ENCODE data around the gene VWA8. TPM values are rescaled to one million over a fixed set of nuclear protein-coding genes. Genes with fewer than 3 reads are reported as not detected.

VWA8 gene
- total RNA-seq, 1 experiment from 2014 or later, result 22.6 TPM

DNA sequence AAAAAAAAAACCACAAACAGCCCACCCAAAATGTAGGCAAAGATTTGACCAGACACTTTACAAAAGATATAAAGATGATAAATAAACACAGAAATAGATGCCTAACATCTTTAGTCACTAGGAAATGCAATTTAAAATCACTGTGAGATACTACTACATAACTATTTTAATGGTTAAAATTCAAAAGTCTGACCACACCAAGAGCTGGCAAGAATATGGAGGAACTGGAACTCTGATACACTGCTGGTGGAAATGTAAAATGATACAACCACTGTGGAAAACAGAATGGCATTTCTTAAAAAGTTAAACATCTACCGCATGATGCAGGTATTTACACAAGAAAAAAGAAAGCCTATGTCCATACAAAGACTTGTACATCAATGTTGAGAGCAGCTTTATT lies 26.8 kb downstream of the VWA8 start:
- Histone ChIP-seq H3K79me2 (ENCODE audit: insufficient read depth, low read length) (peaks cover 49% of the 10 kb centered on the region), H2AFZ (ENCODE audit: low read depth, low read length, poor library complexity, severe bottlenecking) (no peak overlapping the region), H3K27me3 (ENCODE audit: insufficient read depth, low read length) (no peaks in the 10 kb centered on the region), H4K20me1 (ENCODE audit: insufficient read depth) (peaks cover 4% of the 10 kb centered on the region; the same call in 1 of the 2 replicates), H3K36me3 (ENCODE audit: control insufficient read depth in 1 of 2, insufficient read depth in 2 of 2, low read length in 2 of 2) (no peaks in the 10 kb centered on the region), H3K9me2 (ENCODE audit: insufficient read depth) (no peaks in the 10 kb centered on the region), H3K4me2 (ENCODE audit: low read length) (no peak overlapping the region), H3K4me1 (ENCODE audit: control insufficient read depth in 1 of 2, insufficient read depth in 2 of 2, low read length in 2 of 2) (no peaks in the 10 kb centered on the region), H3K4me3 (replicated peaks in 1 of 2; ENCODE audit: low read depth in 1 of 2, low read length in 2 of 2) (no peak overlapping the region), H3K9me3 (ENCODE audit: control insufficient read depth in 1 of 2, insufficient read depth in 1 of 2, low read depth in 1 of 2, low read length in 2 of 2) (no peaks in the 10 kb centered on the region), H3K9ac (ENCODE audit: low read length) (no peak overlapping the region), H3K27ac (ENCODE audit: low read depth, low read length) (no peak overlapping the region)
- no peak for TF ChIP-seq POLR2AphosphoS5 (IDR thresholded peaks at IDR 0.05; ENCODE audit: low read depth, low read length)
- TF ChIP-seq ZFX (IDR thresholded peaks at IDR 0.05), result no peak
- no peak for TF ChIP-seq SRF (IDR thresholded peaks at IDR 0.05; ENCODE audit: low read depth)
- TF ChIP-seq, protein P1, sequence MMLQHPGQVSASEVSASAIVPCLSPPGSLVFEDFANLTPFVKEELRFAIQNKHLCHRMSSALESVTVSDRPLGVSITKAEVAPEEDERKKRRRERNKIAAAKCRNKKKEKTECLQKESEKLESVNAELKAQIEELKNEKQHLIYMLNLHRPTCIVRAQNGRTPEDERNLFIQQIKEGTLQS (IDR thresholded peaks at IDR 0.05), result no peak
- TF ChIP-seq, protein P2, sequence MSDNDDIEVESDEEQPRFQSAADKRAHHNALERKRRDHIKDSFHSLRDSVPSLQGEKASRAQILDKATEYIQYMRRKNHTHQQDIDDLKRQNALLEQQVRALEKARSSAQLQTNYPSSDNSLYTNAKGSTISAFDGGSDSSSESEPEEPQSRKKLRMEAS (IDR thresholded peaks at IDR 0.05), result no peak
- TF ChIP-seq, protein P3, sequence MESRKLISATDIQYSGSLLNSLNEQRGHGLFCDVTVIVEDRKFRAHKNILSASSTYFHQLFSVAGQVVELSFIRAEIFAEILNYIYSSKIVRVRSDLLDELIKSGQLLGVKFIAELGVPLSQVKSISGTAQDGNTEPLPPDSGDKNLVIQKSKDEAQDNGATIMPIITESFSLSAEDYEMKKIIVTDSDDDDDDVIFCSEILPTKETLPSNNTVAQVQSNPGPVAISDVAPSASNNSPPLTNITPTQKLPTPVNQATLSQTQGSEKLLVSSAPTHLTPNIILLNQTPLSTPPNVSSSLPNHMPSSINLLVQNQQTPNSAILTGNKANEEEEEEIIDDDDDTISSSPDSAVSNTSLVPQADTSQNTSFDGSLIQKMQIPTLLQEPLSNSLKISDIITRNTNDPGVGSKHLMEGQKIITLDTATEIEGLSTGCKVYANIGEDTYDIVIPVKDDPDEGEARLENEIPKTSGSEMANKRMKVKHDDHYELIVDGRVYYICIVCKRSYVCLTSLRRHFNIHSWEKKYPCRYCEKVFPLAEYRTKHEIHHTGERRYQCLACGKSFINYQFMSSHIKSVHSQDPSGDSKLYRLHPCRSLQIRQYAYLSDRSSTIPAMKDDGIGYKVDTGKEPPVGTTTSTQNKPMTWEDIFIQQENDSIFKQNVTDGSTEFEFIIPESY (IDR thresholded peaks at IDR 0.05; ENCODE audit: extremely low read depth, insufficient replicate concordance, low read length), result no peak
- no peak for TF ChIP-seq JUND (IDR thresholded peaks at IDR 0.05)
- no peak for TF ChIP-seq FOSL1 (IDR thresholded peaks at IDR 0.05; ENCODE audit: low read depth)
- no peak for TF ChIP-seq YY1 (IDR thresholded peaks at IDR 0.05; ENCODE audit: extremely low read depth, insufficient replicate concordance, low read depth, low read length)
- TF ChIP-seq CEBPB (IDR thresholded peaks at IDR 0.05; ENCODE audit: low read depth), result no peak
- no peak for TF ChIP-seq EZH2 (IDR thresholded peaks at IDR 0.05)
- no peak for TF ChIP-seq SP1 (IDR thresholded peaks at IDR 0.05; ENCODE audit: low read depth)
- TF ChIP-seq EGR1 (IDR thresholded peaks at IDR 0.05; ENCODE audit: low read depth), result no peak
- TF ChIP-seq, protein P4, sequence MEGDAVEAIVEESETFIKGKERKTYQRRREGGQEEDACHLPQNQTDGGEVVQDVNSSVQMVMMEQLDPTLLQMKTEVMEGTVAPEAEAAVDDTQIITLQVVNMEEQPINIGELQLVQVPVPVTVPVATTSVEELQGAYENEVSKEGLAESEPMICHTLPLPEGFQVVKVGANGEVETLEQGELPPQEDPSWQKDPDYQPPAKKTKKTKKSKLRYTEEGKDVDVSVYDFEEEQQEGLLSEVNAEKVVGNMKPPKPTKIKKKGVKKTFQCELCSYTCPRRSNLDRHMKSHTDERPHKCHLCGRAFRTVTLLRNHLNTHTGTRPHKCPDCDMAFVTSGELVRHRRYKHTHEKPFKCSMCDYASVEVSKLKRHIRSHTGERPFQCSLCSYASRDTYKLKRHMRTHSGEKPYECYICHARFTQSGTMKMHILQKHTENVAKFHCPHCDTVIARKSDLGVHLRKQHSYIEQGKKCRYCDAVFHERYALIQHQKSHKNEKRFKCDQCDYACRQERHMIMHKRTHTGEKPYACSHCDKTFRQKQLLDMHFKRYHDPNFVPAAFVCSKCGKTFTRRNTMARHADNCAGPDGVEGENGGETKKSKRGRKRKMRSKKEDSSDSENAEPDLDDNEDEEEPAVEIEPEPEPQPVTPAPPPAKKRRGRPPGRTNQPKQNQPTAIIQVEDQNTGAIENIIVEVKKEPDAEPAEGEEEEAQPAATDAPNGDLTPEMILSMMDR (IDR thresholded peaks at IDR 0.05 in 2 of 3, conservative IDR thresholded peaks at IDR 0.05 in 1 of 3; ENCODE audit: borderline replicate concordance in 1 of 3, insufficient read depth in 1 of 3, low read depth in 2 of 3, low read length in 2 of 3), result no peak
- no peak for TF ChIP-seq POLR2A (IDR thresholded peaks at IDR 0.05; ENCODE audit: borderline replicate concordance, extremely low read depth, insufficient read depth, insufficient read length)
- TF ChIP-seq ZNF274 (IDR thresholded peaks at IDR 0.05; ENCODE audit: low read depth, low read length), result no peak
- TF ChIP-seq EZH2phosphoT487 (IDR thresholded peaks at IDR 0.05; ENCODE audit: borderline replicate concordance), result no peak
- CTCF ChIA-PET, result no interaction called here
- DNase-seq (ENCODE audit: low read depth, low spot score) (no peak), ATAC-seq (no peak)
- RAD21 ChIA-PET (ENCODE audit: low non-redundant PET in 1 of 2, low total read pairs in 2 of 2, uncharacterized antibody in 2 of 2, unreplicated experiment in 2 of 2), result no interaction called here
- POLR2A ChIA-PET, result no interaction called here
- intact Hi-C loops (cut with micrococcal nuclease), result no loop called here
- BruUV-seq (replicated peaks), result no TSS peak

Measured in HCT116 (cell line).